Upper lobe of left lung (tissue), 4 donors: Measurements from ENCODE around the gene CAT.

Experiments used
- CTCF ChIP-seq, 6 experiments: fragments of 450-650 bp in 4 of 6; fragments of 200-600 bp in 2 of 6; sonication (generic) in 2 of 6; IDR thresholded peaks; one replicate each; pipeline ENCODE4 v1.5.1; 2016 to 2019; ENCODE audit warnings: antibody characterized with exemption in 6 of 6
- EP300 ChIP-seq, 4 donors: sonication (generic); formaldehyde crosslinking; IDR thresholded peaks; one replicate each; pipeline ENCODE4 v1.5.1; 2017; ENCODE audit warnings: antibody characterized with exemption in 4 of 4, control low read depth in 2 of 4
- POLR2A ChIP-seq, 4 donors: fragments of 450-650 bp; IDR thresholded peaks; one replicate each; pipeline ENCODE4 v1.5.1; 2016 to 2017; ENCODE audit warnings: antibody characterized with exemption in 4 of 4, mild to moderate bottlenecking in 2 of 4
- POLR2AphosphoS5 ChIP-seq, 2 donors: sonication (generic); formaldehyde crosslinking; IDR thresholded peaks; one replicate each; pipeline ENCODE4 v1.5.1; 2017; ENCODE audit warnings: antibody characterized with exemption in 2 of 2

- TF ChIP-seq POLR2AphosphoS5 (IDR thresholded peaks at IDR 0.05) (no peak), CTCF (IDR thresholded peaks at IDR 0.05) (no peak), POLR2A (IDR thresholded peaks at IDR 0.05) (no peak), EP300 (IDR thresholded peaks at IDR 0.05) (no peak)
Measured at GRCh38 chr11:34405079-34405858, 33.5 kb upstream of the CAT start.
